Esophagus squamous epithelium (tissue), 5 donors: ENCODE results near the gene RBFOX2. TPM values are rescaled to one million over a fixed set of nuclear protein-coding genes. Genes with fewer than 3 reads are reported as not detected.

Experiments
- DNase-seq: peaks from one replicate; lab custom pipeline; 2025; lab: John Stamatoyannopoulos, UW
- H3K27ac ChIP-seq, 4 donors: fragments of 200-600 bp; sonication (generic); one replicate each; pipeline ENCODE4 v1.5.1; 2016 to 2019; ENCODE audit warnings: mild to moderate bottlenecking in 1 of 4
- H3K27me3 ChIP-seq, 4 donors: fragments of 200-600 bp; sonication (generic); 1 replicate in 3 of 4; 2 replicates in 1 of 4; pipeline versions ENCODE4 v1.5.1 to v1.6.0; 2017 to 2021; ENCODE audit warnings: antibody characterized with exemption in 1 of 4
- H3K36me3 ChIP-seq, 3 donors: fragments of 200-600 bp; sonication (generic); one replicate each; pipeline ENCODE4 v1.5.1; 2016 to 2019
- H3K4me1 ChIP-seq, 3 donors: fragments of 200-600 bp; sonication (generic); one replicate each; pipeline ENCODE4 v1.5.1; 2017 to 2019
- H3K4me3 ChIP-seq, 4 donors: fragments of 200-600 bp; sonication (generic); 1 replicate in 3 of 4; 2 replicates in 1 of 4; pipeline ENCODE4 v1.5.1; 2016 to 2019; ENCODE audit warnings: mild to moderate bottlenecking in 2 of 4, moderate library complexity in 1 of 4
- H3K9me3 ChIP-seq, 3 donors: fragments of 200-600 bp; sonication (generic); one replicate each; pipeline ENCODE4 v1.5.1; 2016 to 2019
- CTCF ChIP-seq, 6 experiments: fragments of 450-650 bp in 4 of 6; fragments of 200-600 bp in 2 of 6; sonication (generic) in 2 of 6; IDR thresholded peaks; one replicate each; pipeline ENCODE4 v1.5.1; 2016 to 2019; ENCODE audit warnings: antibody characterized with exemption in 6 of 6, mild to moderate bottlenecking in 4 of 6, moderate library complexity in 4 of 6
- POLR2A ChIP-seq, 4 donors: fragments of 450-650 bp; IDR thresholded peaks; one replicate each; pipeline ENCODE4 v1.6.1; 2017; ENCODE audit warnings: antibody characterized with exemption in 4 of 4, mild to moderate bottlenecking in 4 of 4, moderate library complexity in 3 of 4
- WGBS, 2 donors: methylation state at CpG; one replicate each; pipeline ENCODE4 v1.1.5; 2018; 5-methylcytosine and 5-hydroxymethylcytosine counted together
- intact Hi-C: fragments of 100-400 bp; cut with DNase I; formaldehyde crosslinking; loops from one replicate; pipeline ENCODE4 v1.15.0; 2022
- total RNA-seq, 4 donors: library from RNA; depleted of rRNA; stranded (reverse); fragments of >200 nt; gene quantifications; one replicate each; pipeline ENCODE4 v1.1.0, GENCODE V29; 2016
- donor health status: DM: yes; HTN: yes; CAD: no.

Gene RBFOX2
- total RNA-seq, 4 donors from 2014 or later = 33.3 to 69.6 (median 46.3) TPM

GRCh38 chr22:36003972-36004674 is 24.5 kb downstream of the RBFOX2 start:
- no peak overlapping the region for H3K4me3 ChIP-seq
- TF ChIP-seq CTCF (IDR thresholded peaks at IDR 0.05) (no peak), POLR2A (IDR thresholded peaks at IDR 0.05) (no peak)
- H3K27me3 ChIP-seq = no peaks in the 10 kb centered on the region
- intact Hi-C loops = no loop called here
- WGBS, 2 donors = 78 to 79% methylated on average over 7 to 8 of the region's 9 CpGs
- no peak for DNase-seq
- H3K4me1 ChIP-seq = peaks cover 0 to 51% (median 23%) of the 10 kb centered on the region in 3 donors
- no peaks in the 10 kb centered on the region for H3K9me3 ChIP-seq
- peak overlapping the region in 2 of 4 donors; percentile 11 to 24 for H3K27ac ChIP-seq
- no peaks in the 10 kb centered on the region for H3K36me3 ChIP-seq

DNA sequence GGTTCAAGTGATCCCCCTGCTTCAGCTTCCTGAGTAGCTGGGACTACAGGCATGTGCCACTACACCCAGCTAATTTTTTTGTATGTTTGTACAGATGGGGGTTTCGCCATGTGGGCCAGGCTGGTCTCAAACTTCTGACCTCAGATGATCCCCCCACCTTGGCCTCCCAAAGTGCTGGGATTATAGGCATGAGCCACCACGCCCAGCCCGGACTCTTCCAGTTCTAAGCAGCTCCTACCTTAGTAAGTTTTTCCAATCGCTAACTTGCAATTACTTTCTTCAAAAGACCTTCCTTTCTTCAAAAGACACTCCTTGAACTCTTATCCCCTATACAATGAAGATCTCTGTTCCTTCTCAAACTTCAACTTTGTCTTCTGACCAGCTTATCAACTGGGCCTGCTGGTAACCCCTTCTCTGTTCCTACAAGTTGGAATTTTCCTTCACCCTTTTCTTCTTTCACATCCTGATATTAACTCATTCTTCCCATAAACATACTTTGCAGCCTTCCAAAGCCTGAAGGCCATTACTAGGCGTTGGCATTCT is 25.8 kb downstream of the RBFOX2 start:
- TF ChIP-seq POLR2A (IDR thresholded peaks at IDR 0.05) (no peak), CTCF (IDR thresholded peaks at IDR 0.05) (no peak)
- DNase-seq = no peak
- H3K4me3 ChIP-seq = no peak overlapping the region
- no peaks in the 10 kb centered on the region for H3K27me3 ChIP-seq
- WGBS, 2 donors = 81 to 89% methylated on average over 5 of the region's 5 CpGs
- no peak overlapping the region for H3K27ac ChIP-seq
- no peaks in the 10 kb centered on the region for H3K9me3 ChIP-seq
- intact Hi-C loops = no loop called here
- H3K4me1 ChIP-seq = peaks cover 0 to 39% (median 18%) of the 10 kb centered on the region in 3 donors
- H3K36me3 ChIP-seq = no peaks in the 10 kb centered on the region

- no peak for TF ChIP-seq CTCF (IDR thresholded peaks at IDR 0.05)
- TF ChIP-seq POLR2A (IDR thresholded peaks at IDR 0.05) = no peak
- H3K4me1 ChIP-seq = peaks cover 0 to 39% (median 23%) of the 10 kb centered on the region in 3 donors
These were observed 26.5 kb downstream of the RBFOX2 start for GRCh38 chr22:36002084-36002483.

GRCh38 chr22:35998748-35999147 is 29.9 kb downstream of the RBFOX2 start:
- no peaks in the 10 kb centered on the region for H3K9me3 ChIP-seq
- no peaks in the 10 kb centered on the region for H3K27me3 ChIP-seq
- H3K27ac ChIP-seq = no peak overlapping the region
- 85 to 86% methylated on average over 3 of the region's 3 CpGs for WGBS, 2 donors
- no peaks in the 10 kb centered on the region for H3K36me3 ChIP-seq
- no peak for TF ChIP-seq POLR2A (IDR thresholded peaks at IDR 0.05)
- TF ChIP-seq CTCF (IDR thresholded peaks at IDR 0.05) = no peak
- H3K4me1 ChIP-seq = peaks cover 0 to 44% (median 34%) of the 10 kb centered on the region in 3 donors
- H3K4me3 ChIP-seq = no peak overlapping the region
- no peak for DNase-seq
- intact Hi-C loops = no loop called here

More at GRCh38 chr22:36002084-36002483, 26.5 kb downstream of the RBFOX2 start:
- DNase-seq = no peak
- WGBS, 2 donors = 64 to 69% methylated on average over 7 of the region's 7 CpGs
- no peaks in the 10 kb centered on the region for H3K36me3 ChIP-seq
- no peak overlapping the region for H3K4me3 ChIP-seq
- intact Hi-C loops = no loop called here
- H3K27me3 ChIP-seq = no peaks in the 10 kb centered on the region
- no peaks in the 10 kb centered on the region for H3K9me3 ChIP-seq
- no peak overlapping the region for H3K27ac ChIP-seq

- H3K4me3 ChIP-seq = no peak overlapping the region
- no peaks in the 10 kb centered on the region for H3K36me3 ChIP-seq
- H3K27me3 ChIP-seq = no peaks in the 10 kb centered on the region
- peak overlapping the region in 3 of 4 donors; percentile 10 to 75 (median 15) for H3K27ac ChIP-seq
- WGBS, 2 donors = 67 to 89% methylated on average over 3 of the region's 3 CpGs
- peaks cover 0 to 44% (median 30%) of the 10 kb centered on the region in 3 donors for H3K4me1 ChIP-seq
- TF ChIP-seq POLR2A (IDR thresholded peaks at IDR 0.05) (no peak), CTCF (IDR thresholded peaks at IDR 0.05) (no peak)
- no peak for DNase-seq
- intact Hi-C loops = no loop called here
- H3K9me3 ChIP-seq = no peaks in the 10 kb centered on the region
These were observed 31.2 kb downstream of the RBFOX2 start for GRCh38 chr22:35997438-35997837.
